H1 (cell line): ENCODE results near the gene R3HDML. TPM values are rescaled to one million over a fixed set of nuclear protein-coding genes. Genes with fewer than 3 reads are reported as not detected.

Source experiments
- CTCF ChIA-PET: fragments of 300-600 bp; sonication (Branson Sonifier 250); formaldehyde crosslinking; loops from one replicate; lab custom pipeline; 2021; ENCODE audit not compliant: partially characterized antibody; lab: Charles Lee
- POLR2A ChIA-PET: fragments of 300-600 bp; sonication (Branson Sonifier 250); formaldehyde crosslinking; loops from one replicate; lab custom pipeline; 2021; ENCODE audit warnings: inconsistent platforms; ENCODE audit not compliant: partially characterized antibody; lab: Charles Lee
- DNase-seq, 2 experiments: peaks; one replicate each; pipeline versions ENCODE4 v3.0.0 to v3.0.0-alpha.2; 2010 to 2022; ENCODE audit warnings: low spot score in 2 of 2, low read depth in 1 of 2, mixed read lengths in 1 of 2
- FAIRE-seq: peaks from 2 replicates; lab custom pipeline; 2011; peaks lifted over from hg19 to GRCh38; lab: Jason Lieb, UNC
- H2AFZ ChIP-seq: 2 replicates; pipeline ENCODE4 v1.8.1; 2012; ENCODE audit warnings: low read length, inconsistent platforms
- H2AK5ac ChIP-seq: 2 replicates; pipeline ENCODE4 v1.6.1; 2013; ENCODE audit warnings: low read depth, low read length
- H2BK120ac ChIP-seq: replicated peaks from 2 replicates; pipeline ENCODE3; 2013; ENCODE audit warnings: low read depth, low read length, inconsistent platforms
- H2BK12ac ChIP-seq: 2 replicates; pipeline ENCODE4 v1.6.1; 2013; ENCODE audit warnings: low read depth, low read length
- H2BK15ac ChIP-seq: 2 replicates; pipeline ENCODE4 v1.6.1; 2013; ENCODE audit warnings: low read length
- H2BK20ac ChIP-seq: 2 replicates; pipeline ENCODE4 v1.6.1; 2013; ENCODE audit warnings: low read length
- H2BK5ac ChIP-seq: 2 replicates; pipeline ENCODE4 v1.6.1; 2013; ENCODE audit warnings: low read depth, low read length
- H3K14ac ChIP-seq: 2 replicates; pipeline ENCODE4 v1.6.1; 2013; ENCODE audit warnings: inconsistent platforms; ENCODE audit not compliant: insufficient read length
- H3K18ac ChIP-seq: 2 replicates; pipeline ENCODE4 v1.6.1; 2013; ENCODE audit warnings: low read length; ENCODE audit errors: extremely low read depth
- H3K23ac ChIP-seq: 2 replicates; pipeline ENCODE4 v1.6.1; 2013; ENCODE audit warnings: inconsistent platforms; ENCODE audit not compliant: insufficient read length
- H3K23me2 ChIP-seq: 2 replicates; pipeline ENCODE4 v1.6.1; 2013; ENCODE audit warnings: low read depth, low read length
- H3K27ac ChIP-seq: 2 replicates; pipeline ENCODE4 v1.6.1; 2011; ENCODE audit warnings: low read depth, low read length, inconsistent platforms
- H3K27me3 ChIP-seq, 4 experiments: replicated peaks in 1 of 4; 1 replicate in 1 of 4; 2 replicates in 3 of 4; pipeline versions ENCODE4 v1.6.1 to v1.8.1; 2011 to 2013; ENCODE audit warnings: low read length in 3 of 4, mild to moderate bottlenecking in 3 of 4, inconsistent platforms in 2 of 4, mixed read lengths in 2 of 4, moderate library complexity in 1 of 4; ENCODE audit not compliant: control insufficient read depth in 3 of 4, insufficient read depth in 3 of 4; ENCODE audit errors: extremely low read depth in 1 of 4
- H3K36me3 ChIP-seq, 4 experiments: 2 replicates each; pipeline versions ENCODE4 v1.6.1 to v1.8.1; 2011 to 2013; ENCODE audit warnings: mild to moderate bottlenecking in 4 of 4, low read length in 3 of 4, moderate library complexity in 2 of 4, control low read depth in 1 of 4, inconsistent platforms in 1 of 4; ENCODE audit not compliant: insufficient read depth in 4 of 4, control insufficient read depth in 2 of 4
- H3K4ac ChIP-seq: replicated peaks from 2 replicates; pipeline ENCODE3; 2013; ENCODE audit warnings: low read length, low read depth, mixed read lengths, inconsistent platforms; ENCODE audit not compliant: insufficient read length
- H3K4me1 ChIP-seq, 4 experiments: replicated peaks in 1 of 4; 1 replicate in 1 of 4; 2 replicates in 3 of 4; pipeline versions ENCODE4 v1.6.1 to v1.8.1; 2011 to 2013; ENCODE audit warnings: low read length in 3 of 4, inconsistent platforms in 2 of 4, mixed read lengths in 1 of 4; ENCODE audit not compliant: insufficient read depth in 4 of 4, control insufficient read depth in 3 of 4
- H3K4me2 ChIP-seq, 2 experiments: 2 replicates each; pipeline versions ENCODE4 v1.6.1 to v1.8.1; 2011 to 2013; ENCODE audit warnings: low read depth in 2 of 2, low read length in 2 of 2, control low read depth in 1 of 2, inconsistent platforms in 1 of 2, mild to moderate bottlenecking in 1 of 2; ENCODE audit not compliant: insufficient read depth in 1 of 2
- H3K4me3 ChIP-seq, 4 experiments: fragments of 200-600, 300-600 bp in 1 of 4; sonication (generic), shearing (Covaris generic), sonication (Bioruptor Twin) in 1 of 4; 2 replicates each; pipeline versions ENCODE4 v1.5.1 to v1.8.1; 2011 to 2016; ENCODE audit warnings: low read length in 4 of 4, low read depth in 3 of 4, control low read depth in 2 of 4, inconsistent platforms in 2 of 4, mild to moderate bottlenecking in 2 of 4, mixed read lengths in 1 of 4, moderate library complexity in 1 of 4; ENCODE audit not compliant: insufficient read depth in 2 of 4; ENCODE audit errors: extremely low read depth in 1 of 4
- H3K56ac ChIP-seq: replicated peaks from 2 replicates; pipeline ENCODE3; 2013; ENCODE audit warnings: low read depth, mild to moderate bottlenecking, mixed read lengths, low read length, inconsistent platforms; ENCODE audit not compliant: insufficient read length
- H3K79me1 ChIP-seq: 2 replicates; pipeline ENCODE4 v1.6.1; 2013; ENCODE audit warnings: low read depth, low read length, control low read depth
- H3K79me2 ChIP-seq, 2 experiments: 2 replicates each; pipeline versions ENCODE4 v1.6.1 to v1.8.1; 2012 to 2013; ENCODE audit warnings: low read length in 2 of 2, mild to moderate bottlenecking in 2 of 2, inconsistent platforms in 1 of 2; ENCODE audit not compliant: insufficient read depth in 2 of 2, control insufficient read depth in 1 of 2
- H3K9ac ChIP-seq, 4 experiments: replicated peaks in 1 of 4; 1 replicate in 1 of 4; 2 replicates in 3 of 4; pipeline versions ENCODE4 v1.6.1 to v1.8.1; 2011 to 2013; ENCODE audit warnings: low read depth in 3 of 4, low read length in 3 of 4, control low read depth in 2 of 4, mild to moderate bottlenecking in 2 of 4, moderate library complexity in 2 of 4, inconsistent platforms in 1 of 4; ENCODE audit errors: extremely low read depth in 1 of 4
- H3K9me3 ChIP-seq, 2 experiments: 2 replicates each; pipeline versions ENCODE4 v1.6.1 to v1.8.1; 2012 to 2013; ENCODE audit warnings: mild to moderate bottlenecking in 2 of 2, moderate library complexity in 2 of 2, control low read depth in 1 of 2, inconsistent platforms in 1 of 2, low read depth in 1 of 2, low read length in 1 of 2, mixed read lengths in 1 of 2; ENCODE audit not compliant: insufficient read depth in 2 of 2
- H4K20me1 ChIP-seq, 2 experiments: replicated peaks in 1 of 2; 2 replicates each; pipeline versions ENCODE3 to v1.8.1; 2011 to 2013; ENCODE audit warnings: inconsistent platforms in 2 of 2, low read length in 2 of 2, mild to moderate bottlenecking in 1 of 2; ENCODE audit not compliant: insufficient read depth in 2 of 2, control insufficient read depth in 1 of 2
- H4K5ac ChIP-seq: 2 replicates; pipeline ENCODE4 v1.6.1; 2013; ENCODE audit warnings: low read length, low read depth, mixed read lengths, inconsistent platforms; ENCODE audit not compliant: insufficient read length
- H4K8ac ChIP-seq: 2 replicates; pipeline ENCODE4 v1.8.0; 2013; ENCODE audit warnings: mild to moderate bottlenecking, moderate library complexity, low read length, inconsistent platforms; ENCODE audit not compliant: insufficient read depth; ENCODE audit errors: extremely low read depth
- H4K91ac ChIP-seq: replicated peaks from 2 replicates; pipeline ENCODE3; 2013; ENCODE audit warnings: low read length, mixed read lengths, inconsistent platforms; ENCODE audit not compliant: insufficient read length
- CEBPB ChIP-seq: IDR thresholded peaks from 2 replicates; pipeline ENCODE4 v1.6.1; 2012; ENCODE audit warnings: low read depth, low read length
- GTF2F1 ChIP-seq: IDR thresholded peaks from 2 replicates; pipeline ENCODE4 v1.6.1; 2012; ENCODE audit warnings: low read depth, low read length, improper control_type of control experiment, borderline replicate concordance
- TEAD4 ChIP-seq: IDR thresholded peaks from 2 replicates; pipeline ENCODE4 v1.6.1; 2012; ENCODE audit warnings: low read depth, low read length, inconsistent platforms, mixed read lengths
- WGBS, 2 experiments: shearing (Covaris generic) in 1 of 2; methylation state at CpG; one replicate each; pipeline versions ENCODE4 v1.1.6 to v1.1.7; 2013 to 2015; ENCODE audit warnings: low lambda C conversion rate in 2 of 2, mixed read lengths in 2 of 2, inconsistent platforms in 1 of 2, low coverage in 1 of 2, missing lambda C conversion rate in 1 of 2; ENCODE audit not compliant: insufficient replicate concordance in 2 of 2, insufficient coverage in 1 of 2, insufficient read length in 1 of 2; ENCODE audit errors: extremely low coverage in 1 of 2, missing lambda C conversion rate in 1 of 2; 5-methylcytosine and 5-hydroxymethylcytosine counted together
- polyA plus RNA-seq, 7 experiments: library from polyadenylated mRNA; depleted of rRNA in 3 of 7; stranded (reverse) in 5 of 7; unstranded in 2 of 7; fragments of >200 nt in 5 of 7; fragments of 200-250 nt in 2 of 7; gene quantifications; 1 replicate in 5 of 7; 2 replicates in 1 of 7; 4 replicates in 1 of 7; pipeline versions ENCODE4 v1.2.1 to v1.2.3, GENCODE V29; 2011 to 2013; ENCODE audit warnings: missing spikeins in 2 of 7, mixed read lengths in 2 of 7
- total RNA-seq: library from RNA; stranded (reverse); fragmentation: NEBNext Ultra II Directional; extraction: Animal tissue kit (Norgen Biotek cat#: 25700); gene quantifications from 2 replicates; pipeline ENCODE4 v1.2.1, GENCODE V29; 2021

Gene R3HDML
- total and polyA plus RNA-seq, 2 of the 8 experiments (the other 6 are each of a cell fraction or from before 2014, with no cell fraction given), result not detected

- H3K4me1 ChIP-seq, result peaks cover 0 to 5% (median 2%) of the 10 kb centered on the region in 4 experiments; a peak in 2 of 7 replicates
- H4K8ac ChIP-seq, result no peak overlapping the region
- no peak overlapping the region for H4K5ac ChIP-seq
- H2BK20ac ChIP-seq, result no peak overlapping the region
- H3K23me2 ChIP-seq, result peaks cover 5% of the 10 kb centered on the region
- H3K79me2 ChIP-seq, result no peaks in the 10 kb centered on the region
- H3K56ac ChIP-seq, result no peak overlapping the region
- no peaks in the 10 kb centered on the region for H3K36me3 ChIP-seq
- peaks cover 0 to 18% (median 8%) of the 10 kb centered on the region in 4 experiments; a peak in 4 of 7 replicates for H3K27me3 ChIP-seq
- H4K20me1 ChIP-seq, result no peaks in the 10 kb centered on the region
- H2BK120ac ChIP-seq, result no peak overlapping the region
- H3K9ac ChIP-seq, result no peak overlapping the region; a peak in 1 of 7 replicates
- FAIRE-seq, result no peak
- no peak overlapping the region for H2BK12ac ChIP-seq
- H2BK15ac ChIP-seq, result no peak overlapping the region
- ChIA-PET POLR2A (interaction anchor here (0.7 to 2.9 kb wide), 4 partner anchors 10 to 89 kb away, joined by 3 to 14 read pairs (median 3); no protein-coding TSS in a partner anchor), CTCF (interaction anchor here (0.6 to 11.3 kb wide), 26 partner anchors 10 to 370 kb away, joined by 3 to 139 read pairs (median 4); partner anchors contain the start of gene GDAP1L1)
- H2AK5ac ChIP-seq, result no peak overlapping the region
- peak overlapping the region; percentile 72 to 99 for H3K4me2 ChIP-seq
- no peaks in the 10 kb centered on the region for H3K9me3 ChIP-seq
- no peak overlapping the region for H3K14ac ChIP-seq
- no peak overlapping the region for H3K27ac ChIP-seq
- H3K18ac ChIP-seq, result no peak overlapping the region
- no peaks in the 10 kb centered on the region for H3K79me1 ChIP-seq
- no peak overlapping the region for H4K91ac ChIP-seq
- 55% methylated on average over 17 of the region's 17 CpGs; no CpG with 5 or more reads in 1 of the 2 experiments for WGBS, 2 experiments
- no peak overlapping the region for H2BK5ac ChIP-seq
- 0 out of 2 replicates have a peak overlapping the region, but pooled peaks have one; percentile 28 for H2AFZ ChIP-seq
- no peak for DNase-seq
- no peak overlapping the region for H3K4ac ChIP-seq
- no peak overlapping the region for H3K23ac ChIP-seq
- peak overlapping the region; percentile 57 to 79 (median 76) for H3K4me3 ChIP-seq
- no peak for TF ChIP-seq GTF2F1
- no peak for TF ChIP-seq TEAD4
- no peak for TF ChIP-seq CEBPB
Observed at GRCh38 chr20:44309763-44310663, 26.8 kb upstream of the R3HDML start.
